SK-N-MC (cell line): ENCODE measurements around the gene PRPF31.

ENCODE experiments used
- DNase-seq: peaks from one replicate; pipeline ENCODE4 v3.0.0-alpha.2; 2011; ENCODE audit warnings: low read depth, low spot score
- H3K27ac ChIP-seq: fragments of 200-600 bp; sonication (generic); 2 replicates; pipeline ENCODE4 v1.5.1; 2016; ENCODE audit warnings: mixed run types
- H3K36me3 ChIP-seq: fragments of 200-600 bp; sonication (generic); 2 replicates; pipeline ENCODE4 v1.6.1; 2017; ENCODE audit warnings: antibody characterized with exemption, low read length, mixed read lengths; ENCODE audit not compliant: insufficient read depth
- H3K4me3 ChIP-seq: fragments of 200-600 bp; sonication (generic); 2 replicates; pipeline ENCODE4 v1.5.1; 2016
- H3K9ac ChIP-seq: fragments of 200-600 bp; sonication (generic); 2 replicates; pipeline ENCODE4 v1.8.0; 2017; ENCODE audit warnings: mixed run types, mixed read lengths; ENCODE audit not compliant: insufficient read length
- H3K9me3 ChIP-seq: fragments of 200-600 bp; sonication (generic); 2 replicates; pipeline ENCODE4 v1.6.1; 2017; ENCODE audit warnings: low read depth, mild to moderate bottlenecking, antibody characterized with exemption, low read length, moderate library complexity, mixed read lengths
- EZH2 ChIP-seq: fragments of 200-600 bp; sonication (generic); IDR thresholded peaks from one replicate; pipeline ENCODE4 v1.6.1; 2017; ENCODE audit warnings: antibody characterized with exemption
- FOXP2 ChIP-seq: optimal IDR thresholded peaks from 2 replicates; pipeline ENCODE3; 2011; ENCODE audit warnings: mild to moderate bottlenecking, moderate library complexity; ENCODE audit not compliant: insufficient read depth; ENCODE audit errors: extremely low read length, control extremely low read depth
- POLR2AphosphoS5 ChIP-seq: IDR thresholded peaks from 2 replicates; pipeline ENCODE4 v1.6.1; 2012; ENCODE audit warnings: mild to moderate bottlenecking, low read depth, low read length, borderline replicate concordance

Gene PRPF31

DNA sequence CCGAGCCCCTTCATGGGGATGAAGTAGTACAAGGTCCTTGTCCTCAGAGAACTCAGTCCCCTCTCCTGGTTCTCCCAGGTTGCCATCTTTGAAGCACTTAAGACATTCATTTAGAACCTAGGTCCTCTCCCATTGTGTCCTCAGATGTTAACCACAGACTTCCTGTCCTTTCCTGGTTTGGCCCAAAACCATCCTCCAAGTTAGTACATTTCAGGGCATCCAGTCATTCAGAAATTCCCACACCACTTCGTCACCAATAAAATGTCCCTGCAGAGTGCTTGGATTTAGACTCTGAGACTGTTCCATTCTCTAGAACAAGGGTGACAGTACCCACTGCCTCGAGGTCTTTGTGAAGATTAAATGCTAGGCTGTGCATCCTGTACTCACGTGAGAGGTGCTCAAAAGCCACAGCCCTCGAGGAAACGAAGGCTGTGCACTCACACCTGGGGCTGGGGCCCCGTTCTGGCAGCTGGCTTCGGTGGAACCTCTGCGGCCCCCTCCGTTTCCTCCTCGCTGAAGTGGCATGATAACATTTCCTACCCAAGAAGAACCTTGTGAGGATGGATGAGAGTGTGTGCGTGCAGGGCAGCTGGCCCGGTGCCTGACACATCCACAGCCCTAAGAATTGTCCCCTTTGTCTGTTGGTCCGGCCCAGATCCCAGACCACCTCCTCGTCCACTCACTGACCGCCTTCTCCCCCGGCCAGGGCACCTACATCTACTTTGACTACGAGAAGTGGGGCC lies 39.2 kb downstream of the PRPF31 start:
- H3K9ac ChIP-seq = no peak overlapping the region
- no peak for DNase-seq
- no peaks in the 10 kb centered on the region for H3K9me3 ChIP-seq
- TF ChIP-seq POLR2AphosphoS5 = no peak
- no peak for TF ChIP-seq FOXP2
- TF ChIP-seq EZH2 = no peak
- no peak overlapping the region for H3K27ac ChIP-seq
- H3K4me3 ChIP-seq = no peak overlapping the region
- peaks cover 71% of the 10 kb centered on the region for H3K36me3 ChIP-seq

- Histone ChIP-seq H3K9me3 (no peaks in the 10 kb centered on the region), H3K27ac (no peak overlapping the region), H3K36me3 (peaks cover 64% of the 10 kb centered on the region), H3K9ac (no peak overlapping the region), H3K4me3 (no peak overlapping the region)
- DNase-seq = no peak
- no peak for TF ChIP-seq EZH2
- TF ChIP-seq POLR2AphosphoS5 = no peak
Measured at GRCh38 chr19:54155694-54156093, 40.1 kb downstream of the PRPF31 start.

DNA sequence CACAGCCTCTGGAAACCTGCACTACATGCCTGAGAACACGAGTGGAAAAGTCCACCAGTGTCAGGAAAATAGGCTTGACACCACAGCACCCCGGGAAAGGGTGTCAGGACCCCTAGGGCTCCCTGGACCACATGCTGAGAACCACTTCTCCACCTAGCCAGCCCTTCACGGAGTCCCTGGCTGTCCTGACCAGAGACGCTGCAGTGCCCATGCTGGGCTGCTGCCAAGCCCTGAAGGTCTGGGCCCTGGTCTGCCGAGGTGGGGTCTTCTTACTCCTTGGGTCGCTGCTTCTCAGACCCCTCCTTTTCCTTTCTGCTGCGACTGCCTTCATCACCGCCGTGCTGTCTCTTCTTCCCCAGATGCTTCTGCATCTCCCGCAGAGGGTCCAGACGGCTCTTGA lies 40.9 kb downstream of the PRPF31 start:
- peaks cover 59% of the 10 kb centered on the region for H3K36me3 ChIP-seq
- H3K4me3 ChIP-seq = no peak overlapping the region
- no peak overlapping the region for H3K27ac ChIP-seq
- TF ChIP-seq EZH2 (no peak), POLR2AphosphoS5 (peak; percentile 10; the same call in 1 of the 2 replicates)
- H3K9me3 ChIP-seq = no peaks in the 10 kb centered on the region
- no peak for DNase-seq
- H3K9ac ChIP-seq = no peak overlapping the region

DNA sequence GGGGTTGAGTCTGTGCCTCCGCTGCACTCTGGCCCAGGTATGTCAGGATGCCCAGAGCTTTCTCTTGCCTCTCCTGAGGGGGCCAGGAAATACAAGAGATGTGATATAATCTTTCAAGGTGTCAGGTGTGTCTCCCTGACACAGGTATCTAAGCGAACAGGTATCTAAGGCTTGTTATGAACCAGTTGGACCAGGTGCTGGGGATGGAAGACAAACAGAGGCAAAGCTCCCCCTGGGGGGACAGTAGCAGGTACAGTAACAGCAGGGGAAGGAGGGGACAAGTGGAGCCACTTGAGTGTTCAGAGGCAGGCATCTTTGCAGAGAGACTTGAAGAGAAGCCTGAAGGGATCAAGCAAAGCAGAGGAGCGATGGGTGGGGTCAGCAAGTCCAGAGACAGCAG lies 41.4 kb downstream of the PRPF31 start:
- TF ChIP-seq FOXP2 (no peak), POLR2AphosphoS5 (no peak), EZH2 (no peak)
- Histone ChIP-seq H3K36me3 (peaks cover 55% of the 10 kb centered on the region), H3K9me3 (no peaks in the 10 kb centered on the region), H3K27ac (no peak overlapping the region), H3K4me3 (no peak overlapping the region), H3K9ac (no peak overlapping the region)
- DNase-seq = no peak

GRCh38 chr19:54158812-54159351 lies 43.3 kb downstream of the PRPF31 start:
- Histone ChIP-seq H3K4me3 (peak overlapping the region; percentile 92), H3K9me3 (no peaks in the 10 kb centered on the region), H3K36me3 (peaks cover 35% of the 10 kb centered on the region), H3K27ac (peak overlapping the region; percentile 93; the same call in 1 of the 2 replicates), H3K9ac (peak overlapping the region; percentile 82)
- DNase-seq = no peak
- no peak for TF ChIP-seq EZH2
- TF ChIP-seq POLR2AphosphoS5 = no peak
- no peak for TF ChIP-seq FOXP2

GRCh38 chr19:54159352-54160181 lies 44.0 kb downstream of the PRPF31 start, which contains the start of gene LENG1:
Gene LENG1 (minus strand): TSS chr19:54159721. CDS start chr19:54159695, 26 bp downstream.
- peak within 1 kb of the TSS; percentile 93 for H3K27ac ChIP-seq
- peak; percentile 99 for DNase-seq
- H3K36me3 ChIP-seq = peaks cover 28% of the 10 kb centered on the region
- H3K4me3 ChIP-seq = peak within 1 kb of the TSS; percentile 97
- H3K9me3 ChIP-seq = no peaks in the 10 kb centered on the region
- TF ChIP-seq POLR2AphosphoS5 (peak; percentile 74), EZH2 (no peak), FOXP2 (no peak)
- H3K9ac ChIP-seq = peak within 1 kb of the TSS; percentile 91

- Histone ChIP-seq H3K9me3 (no peaks in the 10 kb centered on the region), H3K27ac (no peak overlapping the region), H3K9ac (peak overlapping the region; percentile 91), H3K36me3 (peaks cover 21% of the 10 kb centered on the region), H3K4me3 (peak overlapping the region; percentile 97)
- DNase-seq = no peak
- no peak for TF ChIP-seq POLR2AphosphoS5
- TF ChIP-seq EZH2 = no peak
- no peak for TF ChIP-seq FOXP2
Measured at GRCh38 chr19:54160182-54160811, 44.7 kb downstream of the PRPF31 start.

DNA sequence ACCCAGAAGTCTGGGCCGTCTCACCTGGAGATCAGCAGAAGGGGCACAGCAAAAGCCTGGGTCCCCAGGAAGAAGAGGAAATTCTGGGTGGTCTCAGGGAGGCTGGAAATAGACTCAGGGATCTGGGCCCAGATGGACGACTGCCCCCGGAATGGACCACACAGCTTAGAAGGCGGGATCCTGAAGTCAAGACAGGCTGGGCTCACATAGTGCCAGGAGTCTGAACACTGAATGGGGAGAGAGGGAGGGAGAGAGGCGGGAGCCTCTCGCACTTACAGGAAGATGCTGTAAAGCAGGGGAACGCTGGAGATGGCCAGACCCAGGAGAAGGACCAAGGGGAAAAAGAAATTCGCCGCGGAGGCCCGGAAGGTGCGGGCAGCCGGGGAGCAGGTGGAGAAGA lies 45.3 kb downstream of the PRPF31 start:
- Histone ChIP-seq H3K27ac (no peak overlapping the region), H3K9ac (peak overlapping the region; percentile 91), H3K4me3 (peak overlapping the region; percentile 97), H3K36me3 (peaks cover 16% of the 10 kb centered on the region), H3K9me3 (no peaks in the 10 kb centered on the region)
- no peak for TF ChIP-seq FOXP2
- no peak for TF ChIP-seq EZH2
- TF ChIP-seq POLR2AphosphoS5 = no peak
- DNase-seq = no peak
